MM.1S (cell line): ENCODE measurements around the gene SNCA.

Source experiments
- DNase-seq: peaks from one replicate; pipeline ENCODE4 v3.0.0-alpha.2; 2015
- H2AFZ ChIP-seq: fragments of 300-600 bp; sonication (generic); 2 replicates; pipeline ENCODE4 v1.6.0; 2016; ENCODE audit warnings: antibody characterized with exemption, low read length
- H3F3A ChIP-seq: fragments of 300-600 bp; sonication (generic); 2 replicates; pipeline ENCODE4 v1.6.1; 2016; ENCODE audit warnings: mild to moderate bottlenecking, antibody characterized with exemption, low read length, moderate library complexity, mixed read lengths; ENCODE audit not compliant: insufficient read depth
- H3K27ac ChIP-seq: fragments of 300-600 bp; sonication (generic); 2 replicates; pipeline ENCODE4 v1.5.1; 2016; ENCODE audit warnings: mild to moderate bottlenecking, low read length
- H3K27me3 ChIP-seq: fragments of 300-600 bp; sonication (generic); replicated peaks from 2 replicates; pipeline ENCODE4 v1.6.0; 2016; ENCODE audit warnings: low read length; ENCODE audit not compliant: insufficient read depth
- H3K36me3 ChIP-seq: fragments of 300-600 bp; sonication (generic); replicated peaks from 2 replicates; pipeline ENCODE4 v1.6.1; 2016; ENCODE audit warnings: mild to moderate bottlenecking, low read length, mixed read lengths; ENCODE audit not compliant: insufficient read depth
- H3K4me1 ChIP-seq: fragments of 300-600 bp; sonication (generic); 2 replicates; pipeline ENCODE4 v1.6.1; 2016; ENCODE audit warnings: low read length, mixed read lengths
- H3K4me2 ChIP-seq: fragments of 300-600 bp; sonication (generic); 2 replicates; pipeline ENCODE4 v1.6.0; 2016; ENCODE audit warnings: low read depth, low read length
- H3K4me3 ChIP-seq: fragments of 300-600 bp; sonication (generic); 2 replicates; pipeline ENCODE4 v1.5.1; 2016; ENCODE audit warnings: low read length, mixed read lengths
- H3K79me2 ChIP-seq: fragments of 300-600 bp; sonication (generic); 2 replicates; pipeline ENCODE4 v1.6.1; 2016; ENCODE audit warnings: mixed run types, low read length, mixed read lengths
- H3K9ac ChIP-seq: fragments of 300-600 bp; sonication (generic); 2 replicates; pipeline ENCODE4 v1.6.1; 2016; ENCODE audit warnings: low read length, mixed read lengths
- H3K9me2 ChIP-seq: fragments of 300-600 bp; sonication (generic); replicated peaks from 2 replicates; pipeline ENCODE4 v1.6.1; 2016; ENCODE audit warnings: mild to moderate bottlenecking, low read length, mixed read lengths; ENCODE audit not compliant: insufficient read depth
- H3K9me3 ChIP-seq: fragments of 300-600 bp; sonication (generic); replicated peaks from 2 replicates; pipeline ENCODE4 v1.6.1; 2016; ENCODE audit warnings: mild to moderate bottlenecking, low read length, mixed read lengths; ENCODE audit not compliant: insufficient read depth
- H4K20me1 ChIP-seq: fragments of 300-600 bp; sonication (generic); 2 replicates; pipeline ENCODE4 v1.6.1; 2016; ENCODE audit warnings: mild to moderate bottlenecking, low read length, moderate library complexity, mixed read lengths; ENCODE audit not compliant: insufficient read depth
- CTCF ChIP-seq: fragments of 300-600 bp; sonication (generic); IDR thresholded peaks from 2 replicates; pipeline ENCODE4 v1.5.1; 2016; ENCODE audit warnings: antibody characterized with exemption, low read length, mixed read lengths
- EZH2 ChIP-seq: fragments of 300-600 bp; sonication (generic); optimal IDR thresholded peaks from 2 replicates; pipeline ENCODE3; 2017; ENCODE audit warnings: low read depth, mild to moderate bottlenecking, antibody characterized with exemption, low read length, mixed read lengths
- EZH2phosphoT487 ChIP-seq: fragments of 300-600 bp; sonication (generic); IDR thresholded peaks from 2 replicates; pipeline ENCODE4 v1.6.1; 2018; ENCODE audit warnings: antibody characterized with exemption, low read length

Gene SNCA

GRCh38 chr4:89712141-89712540, 124.8 kb downstream of the SNCA start:
- no peak overlapping the region for H3K27ac ChIP-seq
- no peaks in the 10 kb centered on the region for H3K4me1 ChIP-seq
- H3K9me3 ChIP-seq, result no peaks in the 10 kb centered on the region
- no peaks in the 10 kb centered on the region for H3K36me3 ChIP-seq
- no peak for DNase-seq
- no peaks in the 10 kb centered on the region for H4K20me1 ChIP-seq
- H3K79me2 ChIP-seq, result no peaks in the 10 kb centered on the region
- H3F3A ChIP-seq, result no peaks in the 10 kb centered on the region
- H3K9me2 ChIP-seq, result no peaks in the 10 kb centered on the region
- no peak overlapping the region for H3K4me2 ChIP-seq
- H3K4me3 ChIP-seq, result no peak overlapping the region
- TF ChIP-seq EZH2 (no peak), EZH2phosphoT487 (no peak)
- no peaks in the 10 kb centered on the region for H3K27me3 ChIP-seq
- H3K9ac ChIP-seq, result no peak overlapping the region
- no peak overlapping the region for H2AFZ ChIP-seq

GRCh38 chr4:89708903-89709421, 128.0 kb downstream of the SNCA start:
- Histone ChIP-seq H3K36me3 (no peaks in the 10 kb centered on the region), H4K20me1 (no peaks in the 10 kb centered on the region), H3K79me2 (no peaks in the 10 kb centered on the region), H3K4me2 (no peak overlapping the region), H3K9me3 (no peaks in the 10 kb centered on the region), H3K9me2 (no peaks in the 10 kb centered on the region), H3K4me1 (no peaks in the 10 kb centered on the region), H2AFZ (no peak overlapping the region), H3K27me3 (no peaks in the 10 kb centered on the region), H3K4me3 (no peak overlapping the region), H3K9ac (no peak overlapping the region), H3F3A (no peaks in the 10 kb centered on the region), H3K27ac (no peak overlapping the region)
- TF ChIP-seq EZH2, result no peak
- TF ChIP-seq CTCF, result no peak
- no peak for DNase-seq

- no peak overlapping the region for H3K9ac ChIP-seq
- H3K27me3 ChIP-seq, result no peaks in the 10 kb centered on the region
- no peaks in the 10 kb centered on the region for H3F3A ChIP-seq
- no peaks in the 10 kb centered on the region for H3K79me2 ChIP-seq
- no peaks in the 10 kb centered on the region for H4K20me1 ChIP-seq
- no peaks in the 10 kb centered on the region for H3K36me3 ChIP-seq
- no peaks in the 10 kb centered on the region for H3K9me3 ChIP-seq
- no peaks in the 10 kb centered on the region for H3K4me1 ChIP-seq
- TF ChIP-seq EZH2 (no peak), CTCF (no peak), EZH2phosphoT487 (no peak)
- H3K27ac ChIP-seq, result no peak overlapping the region
- H3K9me2 ChIP-seq, result no peaks in the 10 kb centered on the region
- H3K4me2 ChIP-seq, result no peak overlapping the region
- H2AFZ ChIP-seq, result no peak overlapping the region
- DNase-seq, result no peak
- H3K4me3 ChIP-seq, result no peak overlapping the region
Measured at GRCh38 chr4:89707467-89707866, 129.5 kb downstream of the SNCA start.

- Histone ChIP-seq H3K79me2 (no peaks in the 10 kb centered on the region), H3K4me2 (no peak overlapping the region), H3K27me3 (no peaks in the 10 kb centered on the region), H3K9me2 (no peaks in the 10 kb centered on the region), H3K4me1 (no peaks in the 10 kb centered on the region), H3K9me3 (no peaks in the 10 kb centered on the region), H4K20me1 (no peaks in the 10 kb centered on the region), H3K27ac (no peak overlapping the region), H3K36me3 (no peaks in the 10 kb centered on the region), H3K9ac (no peak overlapping the region), H2AFZ (no peak overlapping the region), H3F3A (no peaks in the 10 kb centered on the region), H3K4me3 (no peak overlapping the region)
- TF ChIP-seq EZH2 (no peak), CTCF (no peak)
- DNase-seq, result no peak
Measured at GRCh38 chr4:89704651-89705395, 132.1 kb downstream of the SNCA start.
